IPS-NIHi11 (cell line): ENCODE results near the gene GINS2.

Experiments used
- DNase-seq: peaks from one replicate; pipeline ENCODE4 v3.0.0; 2012; ENCODE audit warnings: mixed read lengths, low spot score

GINS2 gene

GRCh38 chr16:85689950-85690320, 1.2 kb upstream of the GINS2 start:
- no peak for DNase-seq

- DNase-seq: no peak
These were observed 663 bp upstream of the GINS2 start for GRCh38 chr16:85689285-85689949.

- DNase-seq: no peak
These were observed 893 bp downstream of the GINS2 start for GRCh38 chr16:85687651-85688471.

GRCh38 chr16:85686912-85687591, 1.7 kb downstream of the GINS2 start:
- DNase-seq: no peak

- DNase-seq: no peak
These were observed 3.5 kb downstream of the GINS2 start for GRCh38 chr16:85685251-85685650.

GRCh38 chr16:85683363-85683762, 5.4 kb downstream of the GINS2 start:
- DNase-seq: no peak

- DNase-seq: no peak
These were observed 6.2 kb downstream of the GINS2 start for GRCh38 chr16:85682516-85682915.

- DNase-seq: no peak
These were observed 7.5 kb downstream of the GINS2 start for GRCh38 chr16:85681255-85681654.

GRCh38 chr16:85680352-85680944, 8.3 kb downstream of the GINS2 start:
- no peak for DNase-seq

- no peak for DNase-seq
These were observed 8.9 kb downstream of the GINS2 start for GRCh38 chr16:85679870-85680269.

- no peak for DNase-seq
These were observed 9.9 kb downstream of the GINS2 start for GRCh38 chr16:85678821-85679220.

- no peak for DNase-seq
These were observed 10.7 kb downstream of the GINS2 start for GRCh38 chr16:85678016-85678415.

GRCh38 chr16:85677383-85677967, 11.3 kb downstream of the GINS2 start:
- DNase-seq: no peak

GRCh38 chr16:85676466-85676865, 12.3 kb downstream of the GINS2 start:
- no peak for DNase-seq

- DNase-seq: no peak
These were observed 13.4 kb downstream of the GINS2 start for GRCh38 chr16:85675251-85675874.

- no peak for DNase-seq
These were observed 13.9 kb downstream of the GINS2 start for GRCh38 chr16:85674828-85675227.

GRCh38 chr16:85674418-85674755, 14.4 kb downstream of the GINS2 start:
- DNase-seq: no peak

- DNase-seq: no peak
These were observed 15.0 kb downstream of the GINS2 start for GRCh38 chr16:85673529-85674417.

- no peak for DNase-seq
These were observed 17.9 kb downstream of the GINS2 start for GRCh38 chr16:85670840-85671239.

GRCh38 chr16:85668676-85669424, 19.9 kb downstream of the GINS2 start:
- no peak for DNase-seq
